Measurements from ENCODE around the gene NHS. TPM values are rescaled to one million over a fixed set of nuclear protein-coding genes. Genes with fewer than 3 reads are reported as not detected.

The NHS gene
- polyA plus RNA-seq, 1 donor (not counting 4 experiments of a cell fraction or from before 2014, with no cell fraction given): 5.4 TPM

DNA sequence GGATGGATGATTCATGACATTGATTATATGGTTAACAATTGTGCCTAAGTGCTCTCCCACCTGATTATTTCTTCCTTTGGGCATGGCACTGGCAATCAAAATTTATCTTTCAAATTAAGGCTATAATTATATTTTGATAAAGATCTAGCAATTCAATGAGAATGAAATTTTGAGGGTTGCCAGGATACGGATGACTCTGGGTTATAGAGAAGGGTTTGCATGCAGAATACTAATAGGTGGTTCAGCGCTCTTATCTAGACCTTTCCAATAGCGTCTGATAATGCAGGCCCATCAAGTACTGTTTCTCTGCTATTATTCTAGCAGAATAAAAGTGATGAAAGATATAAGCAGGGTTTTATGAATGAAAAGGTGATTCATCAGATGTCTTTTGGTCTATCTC is 287.4 kb downstream of the NHS start:
- TF ChIP-seq CTCF (optimal IDR thresholded peaks at IDR 0.05 in 1 of 3, IDR thresholded peaks at IDR 0.05 in 1 of 3, conservative IDR thresholded peaks at IDR 0.05 in 1 of 3; ENCODE audit: extremely low read depth in 1 of 3, insufficient read depth in 2 of 3, low read length in 3 of 3) (no peak), EZH2 (IDR thresholded peaks at IDR 0.05; ENCODE audit: low read length) (no peak)
- H3K9ac ChIP-seq (ENCODE audit: control insufficient read depth, extremely low read depth, insufficient read depth, low read length): no peak overlapping the region
- H2AFZ ChIP-seq (ENCODE audit: control insufficient read depth, low read length): no peak overlapping the region
- H3K36me3 ChIP-seq (ENCODE audit: control insufficient read depth in 2 of 2, extremely low read depth in 1 of 2, insufficient read depth in 2 of 2, low read length in 2 of 2): no peaks in the 10 kb centered on the region
- no peaks in the 10 kb centered on the region for H3K27me3 ChIP-seq (ENCODE audit: control insufficient read depth, extremely low read depth, insufficient read depth, low read length)
- H3K9me1 ChIP-seq (ENCODE audit: control insufficient read depth, extremely low read depth, insufficient read depth, low read length): no peaks in the 10 kb centered on the region
- H3K4me2 ChIP-seq (ENCODE audit: control insufficient read depth, extremely low read depth, insufficient read depth, low read depth, low read length): no peak overlapping the region
- H3K9me3 ChIP-seq (ENCODE audit: control insufficient read depth, low read depth, low read length): no peaks in the 10 kb centered on the region
- DNase-seq (ENCODE audit: low read depth, low spot score) (no peak), FAIRE-seq (no peak)
- H4K20me1 ChIP-seq (ENCODE audit: control insufficient read depth, extremely low read depth, insufficient read depth, low read length): no peaks in the 10 kb centered on the region
- dilution Hi-C loops (cut with MboI; ENCODE audit: extremely low pct_ligation_motif_present, low sequenced_read_pairs): no loop called here
- no peaks in the 10 kb centered on the region for H3K4me1 ChIP-seq (ENCODE audit: control insufficient read depth, extremely low read depth, insufficient read depth, low read length)
- H3K4me3 ChIP-seq (ENCODE audit: control insufficient read depth in 2 of 3, extremely low read depth in 1 of 3, insufficient read depth in 2 of 3, low read depth in 1 of 3, low read length in 3 of 3): no peak overlapping the region
- H3K79me2 ChIP-seq (ENCODE audit: control insufficient read depth, insufficient read depth, low read length): no peaks in the 10 kb centered on the region
- H3K27ac ChIP-seq (ENCODE audit: control insufficient read depth, insufficient read depth, low read length): no peak overlapping the region

- Histone ChIP-seq H3K9ac (ENCODE audit: control insufficient read depth, extremely low read depth, insufficient read depth, low read length) (no peak overlapping the region), H3K27me3 (ENCODE audit: control insufficient read depth, extremely low read depth, insufficient read depth, low read length) (no peaks in the 10 kb centered on the region), H3K9me3 (ENCODE audit: control insufficient read depth, low read depth, low read length) (no peaks in the 10 kb centered on the region), H2AFZ (ENCODE audit: control insufficient read depth, low read length) (no peak overlapping the region), H4K20me1 (ENCODE audit: control insufficient read depth, extremely low read depth, insufficient read depth, low read length) (no peaks in the 10 kb centered on the region), H3K9me1 (ENCODE audit: control insufficient read depth, extremely low read depth, insufficient read depth, low read length) (no peaks in the 10 kb centered on the region), H3K27ac (ENCODE audit: control insufficient read depth, insufficient read depth, low read length) (no peak overlapping the region), H3K4me3 (ENCODE audit: control insufficient read depth in 2 of 3, extremely low read depth in 1 of 3, insufficient read depth in 2 of 3, low read depth in 1 of 3, low read length in 3 of 3) (no peak overlapping the region), H3K4me2 (ENCODE audit: control insufficient read depth, extremely low read depth, insufficient read depth, low read depth, low read length) (no peak overlapping the region), H3K79me2 (ENCODE audit: control insufficient read depth, insufficient read depth, low read length) (no peaks in the 10 kb centered on the region), H3K36me3 (ENCODE audit: control insufficient read depth in 2 of 2, extremely low read depth in 1 of 2, insufficient read depth in 2 of 2, low read length in 2 of 2) (no peaks in the 10 kb centered on the region), H3K4me1 (ENCODE audit: control insufficient read depth, extremely low read depth, insufficient read depth, low read length) (peaks cover 6% of the 10 kb centered on the region)
- dilution Hi-C loops (cut with MboI; ENCODE audit: extremely low pct_ligation_motif_present, low sequenced_read_pairs): no loop called here
- DNase-seq (ENCODE audit: low read depth, low spot score) (no peak), FAIRE-seq (no peak)
- no peak for TF ChIP-seq EZH2 (IDR thresholded peaks at IDR 0.05; ENCODE audit: low read length)
- no peak for TF ChIP-seq CTCF (optimal IDR thresholded peaks at IDR 0.05 in 1 of 3, IDR thresholded peaks at IDR 0.05 in 1 of 3, conservative IDR thresholded peaks at IDR 0.05 in 1 of 3; ENCODE audit: extremely low read depth in 1 of 3, insufficient read depth in 2 of 3, low read length in 3 of 3)
Observed at GRCh38 chrX:17668929-17669328, 293.9 kb downstream of the NHS start.
